WTC11 (cell line): ENCODE results near the gene TMIGD1. TPM values are rescaled to one million over a fixed set of nuclear protein-coding genes. Genes with fewer than 3 reads are reported as not detected.

Experiments used
- ATAC-seq: fragments of 200-7000 bp; cut with Tn5 transposase; 2 replicates; pipeline ENCODE4 v1.10.0; 2021; ENCODE audit warnings: mild to moderate bottlenecking, moderate library complexity
- CTCF ChIA-PET: fragments of 300-600 bp; sonication (Branson Sonifier 250); formaldehyde crosslinking; loops from one replicate; lab custom pipeline; 2021; ENCODE audit warnings: antibody characterized with exemption; lab: Charles Lee
- POLR2A ChIA-PET: fragments of 350-600 bp; sonication (Branson Sonifier 250); formaldehyde crosslinking; loops from one replicate; lab custom pipeline; 2021; ENCODE audit warnings: antibody characterized with exemption; lab: Charles Lee
- DNase-seq: peaks from one replicate; pipeline ENCODE4 v3.0.0; 2021; ENCODE audit warnings: low spot score
- H3K27ac Mint-ChIP-seq: 2 replicates; pipeline ENCODE4 v1.8.0; 2021; ENCODE audit warnings: mixed read lengths
- H3K27me3 Mint-ChIP-seq: 2 replicates; pipeline ENCODE4 v1.8.0; 2021; ENCODE audit warnings: low read depth, mild to moderate bottlenecking, moderate library complexity, mixed read lengths
- H3K36me3 Mint-ChIP-seq: 2 replicates; pipeline ENCODE4 v1.8.0; 2021; ENCODE audit warnings: mixed read lengths
- H3K4me1 Mint-ChIP-seq: 2 replicates; pipeline ENCODE4 v1.8.0; 2022; ENCODE audit warnings: mixed read lengths
- H3K4me3 Mint-ChIP-seq: 2 replicates; pipeline ENCODE4 v1.8.0; 2021; ENCODE audit warnings: mild to moderate bottlenecking, moderate library complexity, mixed read lengths
- H3K9me3 Mint-ChIP-seq: 2 replicates; pipeline ENCODE4 v1.8.0; 2021; ENCODE audit warnings: mixed read lengths
- CREB1 ChIP-seq: sonication (generic); formaldehyde crosslinking; IDR thresholded peaks from 2 replicates; pipeline ENCODE4 v1.8.0; 2023; ENCODE audit warnings: mild to moderate bottlenecking, missing genetic modification reagents
- ERG ChIP-seq: fragments of 250-450 bp; sonication (Bioruptor Pico); IDR thresholded peaks from 2 replicates; pipeline ENCODE4 v1.8.0; 2021; ENCODE audit warnings: mild to moderate bottlenecking
- FOXJ3 ChIP-seq: sonication (generic); formaldehyde crosslinking; IDR thresholded peaks from 2 replicates; pipeline ENCODE4 v1.9.0; 2021; ENCODE audit warnings: missing genetic modification reagents, mild to moderate bottlenecking, borderline replicate concordance
- FOXP4 ChIP-seq: sonication (generic); formaldehyde crosslinking; IDR thresholded peaks from 2 replicates; pipeline ENCODE4 v1.8.0; 2022; ENCODE audit warnings: mild to moderate bottlenecking, missing genetic modification reagents
- IRF1 ChIP-seq: sonication (generic); formaldehyde crosslinking; IDR thresholded peaks from 2 replicates; pipeline ENCODE4 v1.8.0; 2023; ENCODE audit warnings: missing genetic modification reagents
- IRF2 ChIP-seq: sonication (generic); formaldehyde crosslinking; IDR thresholded peaks from 2 replicates; pipeline ENCODE4 v1.8.0; 2022; ENCODE audit warnings: low read depth, missing genetic modification reagents, borderline replicate concordance
- KAT7 ChIP-seq: sonication (generic); formaldehyde crosslinking; IDR thresholded peaks from 2 replicates; pipeline ENCODE4 v1.8.1; 2023; ENCODE audit warnings: missing genetic modification reagents, mild to moderate bottlenecking, borderline replicate concordance
- MYBL2 ChIP-seq: sonication (generic); formaldehyde crosslinking; IDR thresholded peaks from 2 replicates; pipeline ENCODE4 v1.8.1; 2023; ENCODE audit warnings: mild to moderate bottlenecking, moderate library complexity, missing genetic modification reagents
- NFE2L1 ChIP-seq: sonication (generic); formaldehyde crosslinking; IDR thresholded peaks from 2 replicates; pipeline ENCODE4 v1.8.1; 2023; ENCODE audit warnings: missing genetic modification reagents
- NR3C1 ChIP-seq: sonication (generic); formaldehyde crosslinking; conservative IDR thresholded peaks from 2 replicates; pipeline ENCODE4 v1.8.1; 2023; ENCODE audit warnings: low read depth, mild to moderate bottlenecking, missing genetic modification reagents
- TEAD1 ChIP-seq: sonication (generic); formaldehyde crosslinking; IDR thresholded peaks from 2 replicates; pipeline ENCODE4 v1.8.0; 2022; ENCODE audit warnings: mild to moderate bottlenecking, missing genetic modification reagents
- ZBTB21 ChIP-seq: sonication (generic); formaldehyde crosslinking; IDR thresholded peaks from 2 replicates; pipeline ENCODE4 v1.8.1; 2023; ENCODE audit warnings: mild to moderate bottlenecking, missing genetic modification reagents, borderline replicate concordance
- ZNF232 ChIP-seq: sonication (generic); formaldehyde crosslinking; IDR thresholded peaks from 2 replicates; pipeline ENCODE4 v1.8.0; 2022; ENCODE audit warnings: mild to moderate bottlenecking, missing genetic modification reagents
- ZNF512 ChIP-seq: sonication (generic); formaldehyde crosslinking; IDR thresholded peaks from 2 replicates; pipeline ENCODE4 v1.8.1; 2022; ENCODE audit warnings: missing genetic modification reagents, borderline replicate concordance
- ZNF671 ChIP-seq: fragments of 250-450 bp; sonication (Bioruptor Pico); IDR thresholded peaks from 2 replicates; pipeline ENCODE4 v1.8.0; 2021; ENCODE audit warnings: mild to moderate bottlenecking
- total RNA-seq: library from RNA; stranded (reverse); gene quantifications from 3 replicates; pipeline ENCODE4 v1.2.3, GENCODE V29; 2021
- TF ChIP-seq, protein P1 (sequence below): sonication (generic); formaldehyde crosslinking; IDR thresholded peaks from 2 replicates; pipeline ENCODE4 v1.8.0; 2023; ENCODE audit warnings: mild to moderate bottlenecking, missing genetic modification reagents
- TF ChIP-seq, protein P2 (sequence below): fragments of 250-450 bp; sonication (Bioruptor Pico); IDR thresholded peaks from 2 replicates; pipeline ENCODE4 v1.9.0; 2021; ENCODE audit warnings: mild to moderate bottlenecking
- TF ChIP-seq, protein P3 (sequence below): sonication (generic); formaldehyde crosslinking; IDR thresholded peaks from 2 replicates; pipeline ENCODE4 v1.8.1; 2023; ENCODE audit warnings: mild to moderate bottlenecking, missing genetic modification reagents, borderline replicate concordance
- TF ChIP-seq, protein P4 (sequence below): sonication (generic); formaldehyde crosslinking; IDR thresholded peaks from 2 replicates; pipeline ENCODE4 v1.8.0; 2022; ENCODE audit warnings: missing genetic modification reagents

TMIGD1 gene
- total RNA-seq, 1 experiment from 2014 or later: not detected

GRCh38 chr17:30372755-30373154 is 38.9 kb upstream of the TMIGD1 start (continued):
- TF ChIP-seq, protein P1, sequence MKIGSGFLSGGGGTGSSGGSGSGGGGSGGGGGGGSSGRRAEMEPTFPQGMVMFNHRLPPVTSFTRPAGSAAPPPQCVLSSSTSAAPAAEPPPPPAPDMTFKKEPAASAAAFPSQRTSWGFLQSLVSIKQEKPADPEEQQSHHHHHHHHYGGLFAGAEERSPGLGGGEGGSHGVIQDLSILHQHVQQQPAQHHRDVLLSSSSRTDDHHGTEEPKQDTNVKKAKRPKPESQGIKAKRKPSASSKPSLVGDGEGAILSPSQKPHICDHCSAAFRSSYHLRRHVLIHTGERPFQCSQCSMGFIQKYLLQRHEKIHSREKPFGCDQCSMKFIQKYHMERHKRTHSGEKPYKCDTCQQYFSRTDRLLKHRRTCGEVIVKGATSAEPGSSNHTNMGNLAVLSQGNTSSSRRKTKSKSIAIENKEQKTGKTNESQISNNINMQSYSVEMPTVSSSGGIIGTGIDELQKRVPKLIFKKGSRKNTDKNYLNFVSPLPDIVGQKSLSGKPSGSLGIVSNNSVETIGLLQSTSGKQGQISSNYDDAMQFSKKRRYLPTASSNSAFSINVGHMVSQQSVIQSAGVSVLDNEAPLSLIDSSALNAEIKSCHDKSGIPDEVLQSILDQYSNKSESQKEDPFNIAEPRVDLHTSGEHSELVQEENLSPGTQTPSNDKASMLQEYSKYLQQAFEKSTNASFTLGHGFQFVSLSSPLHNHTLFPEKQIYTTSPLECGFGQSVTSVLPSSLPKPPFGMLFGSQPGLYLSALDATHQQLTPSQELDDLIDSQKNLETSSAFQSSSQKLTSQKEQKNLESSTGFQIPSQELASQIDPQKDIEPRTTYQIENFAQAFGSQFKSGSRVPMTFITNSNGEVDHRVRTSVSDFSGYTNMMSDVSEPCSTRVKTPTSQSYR (CRISPR knock-in tag): no peak
- TF ChIP-seq, protein P2, sequence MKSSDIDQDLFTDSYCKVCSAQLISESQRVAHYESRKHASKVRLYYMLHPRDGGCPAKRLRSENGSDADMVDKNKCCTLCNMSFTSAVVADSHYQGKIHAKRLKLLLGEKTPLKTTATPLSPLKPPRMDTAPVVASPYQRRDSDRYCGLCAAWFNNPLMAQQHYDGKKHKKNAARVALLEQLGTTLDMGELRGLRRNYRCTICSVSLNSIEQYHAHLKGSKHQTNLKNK (CRISPR knock-in tag): no peak
- TF ChIP-seq ZBTB21 (CRISPR knock-in tag): no peak

DNA sequence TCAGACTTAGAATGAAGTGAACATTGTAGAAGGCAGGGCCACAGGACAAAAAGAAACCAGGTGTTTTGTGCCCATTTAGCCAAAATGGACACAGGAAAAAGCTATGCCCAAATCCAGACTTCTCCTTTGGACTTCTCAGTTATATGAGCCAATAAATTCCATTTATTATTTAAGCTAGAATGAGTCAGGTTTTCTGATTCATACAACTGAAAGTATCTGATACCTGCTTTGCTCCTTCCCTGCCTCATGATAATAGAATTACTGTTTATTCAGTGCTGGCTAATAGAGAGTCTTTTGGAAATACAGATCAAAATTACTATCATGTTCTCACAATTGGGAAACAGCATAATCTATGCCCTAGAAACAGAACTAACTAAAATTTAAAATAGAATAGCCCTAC is 36.1 kb upstream of the TMIGD1 start:
- ChIA-PET CTCF (no interaction called here), POLR2A (no interaction called here)
- Mint-ChIP-seq H3K27ac (no peak overlapping the region), H3K4me1 (peaks cover 5% of the 10 kb centered on the region), H3K4me3 (no peak overlapping the region), H3K9me3 (no peaks in the 10 kb centered on the region), H3K27me3 (no peaks in the 10 kb centered on the region; the same call in 1 of the 2 replicates), H3K36me3 (no peaks in the 10 kb centered on the region)
- no peak for DNase-seq
- ATAC-seq: no peak
- TF ChIP-seq, protein P3, sequence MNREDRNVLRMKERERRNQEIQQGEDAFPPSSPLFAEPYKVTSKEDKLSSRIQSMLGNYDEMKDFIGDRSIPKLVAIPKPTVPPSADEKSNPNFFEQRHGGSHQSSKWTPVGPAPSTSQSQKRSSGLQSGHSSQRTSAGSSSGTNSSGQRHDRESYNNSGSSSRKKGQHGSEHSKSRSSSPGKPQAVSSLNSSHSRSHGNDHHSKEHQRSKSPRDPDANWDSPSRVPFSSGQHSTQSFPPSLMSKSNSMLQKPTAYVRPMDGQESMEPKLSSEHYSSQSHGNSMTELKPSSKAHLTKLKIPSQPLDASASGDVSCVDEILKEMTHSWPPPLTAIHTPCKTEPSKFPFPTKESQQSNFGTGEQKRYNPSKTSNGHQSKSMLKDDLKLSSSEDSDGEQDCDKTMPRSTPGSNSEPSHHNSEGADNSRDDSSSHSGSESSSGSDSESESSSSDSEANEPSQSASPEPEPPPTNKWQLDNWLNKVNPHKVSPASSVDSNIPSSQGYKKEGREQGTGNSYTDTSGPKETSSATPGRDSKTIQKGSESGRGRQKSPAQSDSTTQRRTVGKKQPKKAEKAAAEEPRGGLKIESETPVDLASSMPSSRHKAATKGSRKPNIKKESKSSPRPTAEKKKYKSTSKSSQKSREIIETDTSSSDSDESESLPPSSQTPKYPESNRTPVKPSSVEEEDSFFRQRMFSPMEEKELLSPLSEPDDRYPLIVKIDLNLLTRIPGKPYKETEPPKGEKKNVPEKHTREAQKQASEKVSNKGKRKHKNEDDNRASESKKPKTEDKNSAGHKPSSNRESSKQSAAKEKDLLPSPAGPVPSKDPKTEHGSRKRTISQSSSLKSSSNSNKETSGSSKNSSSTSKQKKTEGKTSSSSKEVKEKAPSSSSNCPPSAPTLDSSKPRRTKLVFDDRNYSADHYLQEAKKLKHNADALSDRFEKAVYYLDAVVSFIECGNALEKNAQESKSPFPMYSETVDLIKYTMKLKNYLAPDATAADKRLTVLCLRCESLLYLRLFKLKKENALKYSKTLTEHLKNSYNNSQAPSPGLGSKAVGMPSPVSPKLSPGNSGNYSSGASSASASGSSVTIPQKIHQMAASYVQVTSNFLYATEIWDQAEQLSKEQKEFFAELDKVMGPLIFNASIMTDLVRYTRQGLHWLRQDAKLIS: no peak
- TF ChIP-seq MYBL2 (CRISPR knock-in tag) (no peak), ZNF512 (CRISPR knock-in tag) (no peak), ZNF671 (CRISPR knock-in tag) (no peak), NR3C1 (no peak), IRF2 (no peak), FOXJ3 (CRISPR knock-in tag) (no peak), TEAD1 (CRISPR knock-in tag) (no peak), FOXP4 (CRISPR knock-in tag) (no peak), ERG (CRISPR knock-in tag) (no peak), KAT7 (CRISPR knock-in tag) (no peak), ZNF232 (CRISPR knock-in tag) (no peak), IRF1 (no peak), CREB1 (no peak), NFE2L1 (CRISPR knock-in tag) (no peak)
- TF ChIP-seq, protein P4, sequence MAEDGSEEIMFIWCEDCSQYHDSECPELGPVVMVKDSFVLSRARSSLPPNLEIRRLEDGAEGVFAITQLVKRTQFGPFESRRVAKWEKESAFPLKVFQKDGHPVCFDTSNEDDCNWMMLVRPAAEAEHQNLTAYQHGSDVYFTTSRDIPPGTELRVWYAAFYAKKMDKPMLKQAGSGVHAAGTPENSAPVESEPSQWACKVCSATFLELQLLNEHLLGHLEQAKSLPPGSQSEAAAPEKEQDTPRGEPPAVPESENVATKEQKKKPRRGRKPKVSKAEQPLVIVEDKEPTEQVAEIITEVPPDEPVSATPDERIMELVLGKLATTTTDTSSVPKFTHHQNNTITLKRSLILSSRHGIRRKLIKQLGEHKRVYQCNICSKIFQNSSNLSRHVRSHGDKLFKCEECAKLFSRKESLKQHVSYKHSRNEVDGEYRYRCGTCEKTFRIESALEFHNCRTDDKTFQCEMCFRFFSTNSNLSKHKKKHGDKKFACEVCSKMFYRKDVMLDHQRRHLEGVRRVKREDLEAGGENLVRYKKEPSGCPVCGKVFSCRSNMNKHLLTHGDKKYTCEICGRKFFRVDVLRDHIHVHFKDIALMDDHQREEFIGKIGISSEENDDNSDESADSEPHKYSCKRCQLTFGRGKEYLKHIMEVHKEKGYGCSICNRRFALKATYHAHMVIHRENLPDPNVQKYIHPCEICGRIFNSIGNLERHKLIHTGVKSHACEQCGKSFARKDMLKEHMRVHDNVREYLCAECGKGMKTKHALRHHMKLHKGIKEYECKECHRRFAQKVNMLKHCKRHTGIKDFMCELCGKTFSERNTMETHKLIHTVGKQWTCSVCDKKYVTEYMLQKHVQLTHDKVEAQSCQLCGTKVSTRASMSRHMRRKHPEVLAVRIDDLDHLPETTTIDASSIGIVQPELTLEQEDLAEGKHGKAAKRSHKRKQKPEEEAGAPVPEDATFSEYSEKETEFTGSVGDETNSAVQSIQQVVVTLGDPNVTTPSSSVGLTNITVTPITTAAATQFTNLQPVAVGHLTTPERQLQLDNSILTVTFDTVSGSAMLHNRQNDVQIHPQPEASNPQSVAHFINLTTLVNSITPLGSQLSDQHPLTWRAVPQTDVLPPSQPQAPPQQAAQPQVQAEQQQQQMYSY (CRISPR knock-in tag): no peak
